Body of pancreas (tissue), 4 donors: ENCODE data around the gene NUDCD2. TPM values are rescaled to one million over a fixed set of nuclear protein-coding genes. Genes with fewer than 3 reads are reported as not detected.

Experiments used
- ATAC-seq: fragments of 150-250 bp; one replicate; pipeline ENCODE4 v1.9.1; 2016
- DNase-seq, 4 donors: peaks; one replicate each; pipeline ENCODE4 v3.0.0-alpha.2; 2019
- H3K27ac ChIP-seq, 4 donors: fragments of 200-600 bp; sonication (generic); 1 replicate in 3 of 4; 2 replicates in 1 of 4; pipeline versions ENCODE4 v1.5.1 to v1.6.1; 2016 to 2019; ENCODE audit warnings: mild to moderate bottlenecking in 1 of 4, mixed read lengths in 1 of 4, moderate library complexity in 1 of 4
- H3K27me3 ChIP-seq, 2 donors: fragments of 200-600 bp; sonication (generic); one replicate each; pipeline ENCODE4 v1.6.0; 2016; ENCODE audit warnings: mild to moderate bottlenecking in 1 of 2
- H3K36me3 ChIP-seq, 2 donors: fragments of 200-600 bp; sonication (generic); replicated peaks in 1 of 2; 2 replicates each; pipeline ENCODE4 v1.5.1; 2016; ENCODE audit warnings: low read depth in 2 of 2; ENCODE audit not compliant: insufficient read depth in 1 of 2
- H3K4me1 ChIP-seq: fragments of 200-600 bp; sonication (generic); one replicate; pipeline ENCODE4 v1.6.0; 2016
- H3K4me3 ChIP-seq, 2 donors: fragments of 200-600 bp; sonication (generic); 1 replicate in 1 of 2; 2 replicates in 1 of 2; pipeline ENCODE4 v1.5.1; 2016 to 2019
- H3K9me3 ChIP-seq, 3 donors: fragments of 200-600 bp; sonication (generic); 1 replicate in 2 of 3; 2 replicates in 1 of 3; pipeline ENCODE4 v1.5.1; 2016
- CTCF ChIP-seq, 7 experiments: fragments of 450-650 bp in 4 of 7; fragments of 200-600 bp in 3 of 7; sonication (generic) in 3 of 7; IDR thresholded peaks; one replicate each; pipeline ENCODE4 v1.5.1; 2016 to 2019; ENCODE audit warnings: antibody characterized with exemption in 7 of 7
- POLR2A ChIP-seq, 3 donors: fragments of 450-650 bp; IDR thresholded peaks; one replicate each; pipeline ENCODE4 v1.6.1; 2016; ENCODE audit warnings: antibody characterized with exemption in 3 of 3, mild to moderate bottlenecking in 2 of 3
- WGBS, 2 donors: methylation state at CpG; one replicate each; pipeline ENCODE4 v1.1.5; 2017; 5-methylcytosine and 5-hydroxymethylcytosine counted together
- intact Hi-C: fragments of 100-400 bp; cut with DNase I; formaldehyde crosslinking; loops from one replicate; pipeline ENCODE4 v1.15.1; 2023
- total RNA-seq, 2 donors: library from RNA; depleted of rRNA; stranded (reverse); fragments of >200 nt; gene quantifications; one replicate each; pipeline ENCODE4 v1.1.0, GENCODE V29; 2016

The NUDCD2 gene
- total RNA-seq, 2 donors from 2014 or later: 2.0 to 4.2 TPM

DNA sequence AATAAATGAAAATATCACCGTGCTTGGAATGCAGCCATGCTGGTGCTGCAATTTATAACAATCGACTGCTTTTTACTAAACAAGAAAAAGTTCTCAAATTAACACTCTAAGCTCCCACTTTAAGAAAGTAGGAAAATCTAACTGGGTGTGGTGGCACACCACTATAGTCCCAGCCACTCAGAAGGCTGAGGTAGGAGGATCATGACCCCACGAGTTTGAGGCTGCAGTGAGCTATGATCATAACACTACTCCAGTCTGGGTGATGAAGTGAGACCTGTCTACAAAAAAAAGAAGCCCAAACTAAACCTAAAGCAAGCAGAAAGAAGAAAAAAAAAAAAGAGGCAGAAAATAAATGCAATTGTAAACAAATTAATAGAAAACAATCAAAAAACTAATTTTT lies 12.0 kb downstream of the NUDCD2 start:
- ATAC-seq (no peak), DNase-seq (no peak)
- Histone ChIP-seq H3K4me3 (no peak overlapping the region), H3K9me3 (no peaks in the 10 kb centered on the region), H3K27ac (no peak overlapping the region), H3K36me3 (peaks cover 0 to 21% of the 10 kb centered on the region in 2 donors), H3K4me1 (no peaks in the 10 kb centered on the region), H3K27me3 (no peaks in the 10 kb centered on the region)
- intact Hi-C loops: no loop called here
- WGBS, 2 donors: 92% methylated on average over 3 of the region's 3 CpGs
- no peak for TF ChIP-seq CTCF (IDR thresholded peaks at IDR 0.05)
- no peak for TF ChIP-seq POLR2A (IDR thresholded peaks at IDR 0.05)

DNA sequence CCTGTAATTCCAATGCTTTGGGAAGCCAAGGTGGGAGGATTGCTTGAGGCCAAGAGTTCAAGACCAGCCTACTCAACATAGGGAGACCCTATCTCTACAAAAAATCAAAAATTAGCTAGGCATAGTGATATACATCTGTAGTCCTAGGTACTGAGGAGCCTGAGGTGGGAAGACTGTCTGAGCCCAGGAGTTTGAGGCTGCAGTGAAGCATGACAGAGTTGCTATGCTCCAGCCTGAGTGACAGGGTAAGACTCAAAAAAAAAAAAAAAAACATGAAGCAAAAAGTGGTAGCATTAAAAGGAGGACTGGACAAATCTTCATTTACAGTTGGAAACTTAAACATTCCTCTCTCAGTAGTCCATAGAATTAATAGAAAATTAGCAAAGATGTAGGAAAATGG lies 12.7 kb downstream of the NUDCD2 start:
- no peak for ATAC-seq
- TF ChIP-seq POLR2A (IDR thresholded peaks at IDR 0.05) (no peak), CTCF (IDR thresholded peaks at IDR 0.05) (no peak)
- Histone ChIP-seq H3K9me3 (no peaks in the 10 kb centered on the region), H3K4me1 (no peaks in the 10 kb centered on the region), H3K27ac (no peak overlapping the region), H3K4me3 (no peak overlapping the region), H3K36me3 (peaks cover 0 to 27% of the 10 kb centered on the region in 2 donors), H3K27me3 (no peaks in the 10 kb centered on the region)
- no peak for DNase-seq
- intact Hi-C loops: no loop called here

- Histone ChIP-seq H3K27ac (no peak overlapping the region), H3K36me3 (peaks cover 0 to 30% of the 10 kb centered on the region in 2 donors), H3K27me3 (no peaks in the 10 kb centered on the region), H3K9me3 (no peaks in the 10 kb centered on the region), H3K4me1 (peaks cover 13% of the 10 kb centered on the region), H3K4me3 (no peak overlapping the region)
- DNase-seq: no peak
- no peak for ATAC-seq
- TF ChIP-seq CTCF (IDR thresholded peaks at IDR 0.05) (no peak), POLR2A (IDR thresholded peaks at IDR 0.05) (no peak)
- intact Hi-C loops: no loop called here
- WGBS, 2 donors: 91 to 98% methylated on average over 6 of the region's 6 CpGs
Measured at GRCh38 chr5:163445345-163445744, 14.6 kb downstream of the NUDCD2 start.

DNA sequence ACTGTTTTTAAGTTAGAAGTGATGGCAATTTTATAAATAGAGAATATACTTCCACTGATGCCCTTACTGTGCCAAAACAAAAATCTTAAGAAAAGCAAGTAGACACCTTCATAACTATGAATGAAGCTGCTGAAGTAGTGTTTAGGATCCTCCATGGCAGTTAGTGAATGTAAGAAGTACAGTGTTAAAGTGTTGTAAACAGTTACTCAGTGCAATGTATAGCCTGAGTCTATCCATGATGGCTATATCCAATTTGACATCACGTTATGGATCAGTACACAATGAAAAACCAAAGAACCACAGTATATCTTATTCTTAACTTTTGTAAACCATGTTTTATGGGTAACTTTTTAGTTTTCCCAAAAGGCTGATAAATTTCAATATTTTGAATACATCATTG lies 15.4 kb downstream of the NUDCD2 start:
- intact Hi-C loops: no loop called here
- no peak for ATAC-seq
- TF ChIP-seq POLR2A (IDR thresholded peaks at IDR 0.05) (no peak), CTCF (IDR thresholded peaks at IDR 0.05) (no peak)
- Histone ChIP-seq H3K27ac (no peak overlapping the region), H3K4me1 (peaks cover 21% of the 10 kb centered on the region), H3K9me3 (no peaks in the 10 kb centered on the region), H3K36me3 (peaks cover 0 to 30% of the 10 kb centered on the region in 2 donors), H3K27me3 (no peaks in the 10 kb centered on the region), H3K4me3 (no peak overlapping the region)
- DNase-seq: no peak
- 87 to 91% methylated on average over 1 of the region's 1 CpG for WGBS, 2 donors

GRCh38 chr5:163440954-163441353 lies 18.9 kb downstream of the NUDCD2 start:
- Histone ChIP-seq H3K27me3 (no peaks in the 10 kb centered on the region), H3K36me3 (peaks cover 0 to 23% of the 10 kb centered on the region in 2 donors), H3K27ac (no peak overlapping the region), H3K9me3 (no peaks in the 10 kb centered on the region), H3K4me1 (peaks cover 44% of the 10 kb centered on the region), H3K4me3 (no peak overlapping the region)
- DNase-seq: no peak
- TF ChIP-seq POLR2A (IDR thresholded peaks at IDR 0.05) (no peak), CTCF (IDR thresholded peaks at IDR 0.05) (no peak)
- intact Hi-C loops: no loop called here
- WGBS, 2 donors: 55 to 60% methylated on average over 3 of the region's 3 CpGs
- ATAC-seq: no peak
